ENCODE results near the gene ITIH3.

DNA sequence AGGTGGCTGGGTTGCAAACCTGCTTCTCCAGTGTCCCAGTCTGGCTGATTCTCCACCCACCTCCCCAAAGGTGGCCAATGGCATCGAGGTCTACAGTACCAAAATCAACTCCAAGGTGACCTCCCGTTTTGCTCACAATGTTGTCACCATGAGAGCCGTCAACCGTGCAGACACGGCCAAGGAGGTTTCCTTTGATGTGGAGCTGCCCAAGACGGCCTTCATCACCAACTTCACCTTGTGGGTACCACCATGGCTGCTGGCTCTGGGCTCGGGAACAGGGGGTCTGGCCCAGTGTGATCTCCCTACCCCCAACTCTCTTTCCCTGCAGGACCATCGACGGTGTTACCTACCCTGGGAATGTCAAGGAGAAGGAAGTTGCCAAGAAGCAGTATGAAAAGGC is 1.8 kb downstream of the ITIH3 start:
- TF ChIP-seq POLR2A (IDR thresholded peaks at IDR 0.05; ENCODE audit: low read depth) (no peak), EP300 (IDR thresholded peaks at IDR 0.05) (no peak), CTCF (IDR thresholded peaks at IDR 0.05) (no peak)

All from esophagus muscularis mucosa (tissue), 4 donors.